OCI-LY3 (cell line): ENCODE data around the gene MDFI.
A peak's percentile ranks its signal among the peaks of the same experiment; 100 is the strongest.

ENCODE experiments used
- H2AFZ ChIP-seq: fragments of 200-600, 300-600 bp; shearing (Covaris generic); 2 replicates; pipeline ENCODE4 v1.6.0; 2014; ENCODE audit warnings: antibody characterized with exemption, low read depth, low read length
- H3K27ac ChIP-seq: fragments of 200-600, 300-600 bp; sonication (generic); 2 replicates; pipeline ENCODE4 v1.5.1; 2014; ENCODE audit warnings: mild to moderate bottlenecking, low read length, moderate library complexity, mixed read lengths
- H3K27me3 ChIP-seq: fragments of 200-600, 300-600 bp; sonication (generic); 2 replicates; pipeline ENCODE4 v1.6.1; 2014; ENCODE audit warnings: low read depth, low read length, mixed read lengths
- H3K36me3 ChIP-seq: fragments of 200-600, 300-600 bp; sonication (generic); replicated peaks from 2 replicates; pipeline ENCODE3; 2014; ENCODE audit warnings: low read depth, low read length, mixed read lengths
- H3K4me1 ChIP-seq: fragments of 300-600, 200-600 bp; sonication (generic); 2 replicates; pipeline ENCODE4 v1.6.1; 2014; ENCODE audit warnings: low read length, mixed read lengths
- H3K4me2 ChIP-seq: fragments of 200-600, 300-600 bp; sonication (generic); 2 replicates; pipeline ENCODE4 v1.6.1; 2014; ENCODE audit warnings: low read length, mixed read lengths
- H3K4me3 ChIP-seq: fragments of 300-600, 200-600 bp; sonication (generic); 2 replicates; pipeline ENCODE4 v1.5.1; 2014; ENCODE audit warnings: antibody characterized with exemption, mild to moderate bottlenecking, low read length, moderate library complexity
- H3K79me2 ChIP-seq: fragments of 300-600, 200-600 bp; shearing (Covaris generic); 2 replicates; pipeline ENCODE4 v1.6.1; 2014; ENCODE audit warnings: mild to moderate bottlenecking, low read length, mixed read lengths
- H3K9ac ChIP-seq: fragments of 300-600, 200-600 bp; shearing (Covaris generic); 2 replicates; pipeline ENCODE4 v1.6.0; 2014; ENCODE audit warnings: mild to moderate bottlenecking, low read length, moderate library complexity
- H3K9me3 ChIP-seq: fragments of 200-600, 300-600 bp; shearing (Covaris generic); 2 replicates; pipeline ENCODE4 v1.6.1; 2014; ENCODE audit warnings: low read length, mixed read lengths; ENCODE audit not compliant: insufficient read depth
- H4K20me1 ChIP-seq: fragments of 200-600, 300-600 bp; sonication (generic); 2 replicates; pipeline ENCODE4 v1.6.1; 2016; ENCODE audit warnings: low read length, mixed read lengths; ENCODE audit not compliant: insufficient read depth
- EZH2phosphoT487 ChIP-seq: fragments of 200-600 bp; shearing (Covaris generic); IDR thresholded peaks from 2 replicates; pipeline ENCODE4 v1.6.1; 2018; ENCODE audit warnings: antibody characterized with exemption, mixed run types, low read depth
- TF ChIP-seq, protein P1 (sequence below): fragments of 200-600, 300-600 bp; sonication (generic); IDR thresholded peaks from 2 replicates; pipeline ENCODE4 v1.5.1; 2014; ENCODE audit warnings: antibody characterized with exemption, low read length, low read depth

The MDFI gene

DNA sequence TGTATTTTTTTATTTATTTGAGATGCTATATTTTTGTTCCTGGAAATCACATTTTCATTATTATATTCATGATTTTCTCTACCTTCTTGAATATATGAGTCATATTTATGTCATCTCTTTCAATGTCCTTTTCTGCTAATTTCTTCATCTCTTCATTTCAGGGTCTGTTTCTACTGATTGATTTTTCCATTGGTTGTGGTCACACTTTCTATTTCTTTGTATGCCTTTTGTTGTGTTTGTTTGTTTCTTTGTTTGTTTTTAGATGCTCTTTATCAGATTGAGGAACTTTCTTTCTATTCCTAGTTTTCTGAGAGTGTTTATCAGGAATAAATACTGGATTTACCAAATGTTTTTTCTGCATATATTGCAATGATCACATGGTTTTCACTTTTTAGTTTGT is 16.9 kb upstream of the MDFI start:
- Histone ChIP-seq H3K36me3 (no peaks in the 10 kb centered on the region), H3K9ac (no peak overlapping the region), H3K9me3 (no peaks in the 10 kb centered on the region), H3K27ac (no peak overlapping the region), H3K27me3 (peaks cover 5% of the 10 kb centered on the region; the same call in 1 of the 2 replicates), H3K79me2 (no peaks in the 10 kb centered on the region), H3K4me3 (no peak overlapping the region), H4K20me1 (no peaks in the 10 kb centered on the region), H3K4me2 (no peak overlapping the region), H2AFZ (no peak overlapping the region), H3K4me1 (peaks cover 26% of the 10 kb centered on the region)
- TF ChIP-seq, protein P1, sequence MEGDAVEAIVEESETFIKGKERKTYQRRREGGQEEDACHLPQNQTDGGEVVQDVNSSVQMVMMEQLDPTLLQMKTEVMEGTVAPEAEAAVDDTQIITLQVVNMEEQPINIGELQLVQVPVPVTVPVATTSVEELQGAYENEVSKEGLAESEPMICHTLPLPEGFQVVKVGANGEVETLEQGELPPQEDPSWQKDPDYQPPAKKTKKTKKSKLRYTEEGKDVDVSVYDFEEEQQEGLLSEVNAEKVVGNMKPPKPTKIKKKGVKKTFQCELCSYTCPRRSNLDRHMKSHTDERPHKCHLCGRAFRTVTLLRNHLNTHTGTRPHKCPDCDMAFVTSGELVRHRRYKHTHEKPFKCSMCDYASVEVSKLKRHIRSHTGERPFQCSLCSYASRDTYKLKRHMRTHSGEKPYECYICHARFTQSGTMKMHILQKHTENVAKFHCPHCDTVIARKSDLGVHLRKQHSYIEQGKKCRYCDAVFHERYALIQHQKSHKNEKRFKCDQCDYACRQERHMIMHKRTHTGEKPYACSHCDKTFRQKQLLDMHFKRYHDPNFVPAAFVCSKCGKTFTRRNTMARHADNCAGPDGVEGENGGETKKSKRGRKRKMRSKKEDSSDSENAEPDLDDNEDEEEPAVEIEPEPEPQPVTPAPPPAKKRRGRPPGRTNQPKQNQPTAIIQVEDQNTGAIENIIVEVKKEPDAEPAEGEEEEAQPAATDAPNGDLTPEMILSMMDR, result no peak
- no peak for TF ChIP-seq EZH2phosphoT487

DNA sequence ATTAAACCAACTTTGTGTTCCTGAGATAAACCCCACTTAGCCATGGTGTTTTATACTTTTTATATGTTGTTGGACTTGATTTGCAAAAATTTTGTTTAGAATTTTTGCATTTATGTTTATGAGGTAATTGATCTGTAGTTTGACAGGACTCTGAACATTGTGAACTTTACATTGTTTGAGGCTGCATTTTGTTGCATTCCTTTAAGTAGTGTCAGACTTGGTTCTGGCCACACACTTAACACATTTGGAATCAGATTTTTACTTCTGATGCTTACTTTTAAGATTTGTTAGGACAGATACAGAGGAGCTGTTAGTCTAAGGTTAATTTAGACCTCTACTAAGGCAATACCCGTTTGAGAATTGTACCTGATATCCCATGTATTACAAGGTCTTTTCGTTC is 16.5 kb upstream of the MDFI start:
- Histone ChIP-seq H3K27me3 (peaks cover 5% of the 10 kb centered on the region; the same call in 1 of the 2 replicates), H3K79me2 (no peaks in the 10 kb centered on the region), H4K20me1 (no peaks in the 10 kb centered on the region), H3K27ac (no peak overlapping the region), H3K4me3 (no peak overlapping the region), H3K36me3 (no peaks in the 10 kb centered on the region), H3K9me3 (no peaks in the 10 kb centered on the region), H3K4me2 (peak overlapping the region; percentile 38), H3K4me1 (peaks cover 26% of the 10 kb centered on the region), H3K9ac (no peak overlapping the region), H2AFZ (no peak overlapping the region; the same call in 1 of the 2 replicates)
- TF ChIP-seq, protein P1, result no peak
- no peak for TF ChIP-seq EZH2phosphoT487

DNA sequence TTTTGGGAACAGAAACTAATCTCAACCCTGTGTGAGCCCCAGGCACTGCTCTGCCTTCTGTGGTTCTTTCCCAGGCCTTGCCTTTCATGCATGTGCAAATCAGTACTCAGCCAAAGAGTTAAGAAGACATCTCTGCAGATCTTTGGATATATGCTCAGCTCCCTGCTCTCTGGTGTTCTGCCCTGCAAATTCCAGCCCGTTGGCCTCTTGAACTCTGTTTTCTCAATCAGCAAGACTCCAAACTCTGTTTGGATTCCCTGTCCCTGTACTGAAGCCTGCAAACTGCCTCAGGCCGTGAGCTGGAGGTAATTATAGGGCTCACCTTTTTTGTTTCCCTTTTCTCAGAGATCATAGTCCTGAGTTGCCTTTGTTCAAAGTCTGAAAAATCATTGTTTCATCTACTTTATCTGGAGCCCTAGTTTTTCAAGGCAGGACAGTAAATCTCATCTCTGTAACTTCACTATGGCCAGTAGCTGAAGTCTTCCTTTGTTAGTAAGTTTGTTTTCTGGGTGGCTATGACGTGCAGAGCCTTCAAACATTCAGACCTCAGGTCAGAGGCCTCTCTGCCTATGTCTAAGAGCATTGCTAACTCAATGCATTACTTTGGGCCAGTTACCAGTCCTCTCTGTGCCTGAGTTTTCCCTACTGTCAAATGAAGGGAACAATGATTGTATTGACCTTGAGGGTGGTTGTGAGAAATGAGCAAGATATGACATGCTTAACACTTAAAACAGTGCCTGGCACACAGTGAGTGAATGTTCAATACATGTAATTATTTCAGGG is 15.9 kb upstream of the MDFI start:
- Histone ChIP-seq H3K27ac (no peak overlapping the region), H4K20me1 (no peaks in the 10 kb centered on the region), H3K4me3 (no peak overlapping the region)

DNA sequence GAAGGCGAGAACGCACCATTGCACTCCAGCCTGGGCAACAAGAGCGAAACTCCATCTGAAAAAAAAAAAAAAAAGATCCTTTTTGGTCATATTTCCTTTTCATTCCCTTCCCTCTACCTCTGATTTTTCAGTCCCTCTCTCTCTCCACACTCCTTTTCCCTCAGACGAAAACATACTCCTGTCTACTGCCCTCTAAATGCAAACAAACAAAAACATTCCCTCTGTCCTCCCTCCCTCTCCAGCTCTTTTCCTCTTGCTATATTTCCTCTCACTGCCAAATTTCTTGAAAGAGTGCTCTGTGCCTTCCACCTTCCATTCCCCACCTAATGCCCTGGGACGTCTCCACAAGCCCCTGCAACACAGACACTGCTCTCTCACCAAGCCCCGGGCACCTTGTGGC is 14.9 kb upstream of the MDFI start:
- Histone ChIP-seq H2AFZ (no peak overlapping the region), H3K4me2 (no peak overlapping the region), H3K36me3 (no peaks in the 10 kb centered on the region), H3K4me1 (peaks cover 26% of the 10 kb centered on the region), H3K9me3 (no peaks in the 10 kb centered on the region), H4K20me1 (no peaks in the 10 kb centered on the region), H3K4me3 (no peak overlapping the region), H3K9ac (no peak overlapping the region), H3K79me2 (no peaks in the 10 kb centered on the region), H3K27me3 (peaks cover 3% of the 10 kb centered on the region; the same call in 1 of the 2 replicates), H3K27ac (no peak overlapping the region)
- TF ChIP-seq, protein P1, result no peak
- TF ChIP-seq EZH2phosphoT487, result no peak

More for the DNA sequence above, 15.9 kb upstream of the MDFI start:
- Histone ChIP-seq H3K27me3 (peaks cover 5% of the 10 kb centered on the region; the same call in 1 of the 2 replicates), H3K36me3 (no peaks in the 10 kb centered on the region), H3K79me2 (no peaks in the 10 kb centered on the region), H3K4me1 (peaks cover 26% of the 10 kb centered on the region), H2AFZ (peak overlapping the region; percentile 28; the same call in 1 of the 2 replicates), H3K4me2 (peak overlapping the region; percentile 38), H3K9ac (no peak overlapping the region), H3K9me3 (no peaks in the 10 kb centered on the region)
- TF ChIP-seq, protein P1, result no peak
- no peak for TF ChIP-seq EZH2phosphoT487
